HG03095 (cell line): ENCODE results near the gene GNLY.

Source experiments
- ATAC-seq: cut with Tn5 transposase; IDR thresholded peaks from one replicate; pipeline ENCODE4 v1.9.1; 2021; ENCODE audit warnings: moderate library complexity; ENCODE audit not compliant: unreplicated experiment

GNLY gene

DNA sequence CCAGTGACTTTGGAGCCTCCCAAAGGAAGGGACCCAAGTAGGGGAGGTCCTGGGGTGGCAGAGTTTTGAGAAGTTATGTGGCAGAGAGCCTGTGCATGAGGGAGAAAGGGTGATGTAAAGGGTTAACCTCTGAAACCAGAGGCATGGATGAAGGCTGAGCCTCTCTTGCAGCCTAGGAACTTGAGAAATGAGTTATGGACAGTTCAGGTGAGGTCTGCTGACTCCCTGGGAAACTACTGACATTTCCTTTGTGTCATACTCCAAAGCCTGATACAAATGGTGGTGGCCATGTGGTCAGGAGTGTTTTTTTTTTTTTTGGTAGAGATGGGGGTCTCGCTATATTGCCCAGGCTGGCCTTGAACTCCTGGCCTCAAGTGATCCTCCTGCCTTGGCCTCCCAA, 12.4 kb upstream of the GNLY start:
- no peak for ATAC-seq

DNA sequence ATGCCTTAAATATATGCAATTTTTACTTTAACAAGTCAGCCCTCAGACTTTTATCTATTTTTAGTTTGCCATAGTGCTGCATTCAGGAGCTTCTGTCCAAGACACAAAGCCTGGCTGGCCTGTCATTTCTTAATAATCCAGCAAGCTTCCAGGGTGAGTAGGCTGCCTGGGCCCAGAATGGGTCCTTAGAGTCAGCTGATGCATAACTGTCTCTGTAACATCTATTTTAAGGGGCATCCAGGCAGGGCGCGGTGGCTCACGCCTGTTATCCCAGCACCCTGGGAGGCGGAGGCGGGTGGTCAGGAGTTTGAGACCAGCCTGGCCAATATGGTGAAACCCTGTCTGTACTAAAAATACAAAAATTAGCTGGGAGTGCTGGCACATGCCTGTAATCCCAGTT, 11.8 kb upstream of the GNLY start:
- ATAC-seq = no peak

DNA sequence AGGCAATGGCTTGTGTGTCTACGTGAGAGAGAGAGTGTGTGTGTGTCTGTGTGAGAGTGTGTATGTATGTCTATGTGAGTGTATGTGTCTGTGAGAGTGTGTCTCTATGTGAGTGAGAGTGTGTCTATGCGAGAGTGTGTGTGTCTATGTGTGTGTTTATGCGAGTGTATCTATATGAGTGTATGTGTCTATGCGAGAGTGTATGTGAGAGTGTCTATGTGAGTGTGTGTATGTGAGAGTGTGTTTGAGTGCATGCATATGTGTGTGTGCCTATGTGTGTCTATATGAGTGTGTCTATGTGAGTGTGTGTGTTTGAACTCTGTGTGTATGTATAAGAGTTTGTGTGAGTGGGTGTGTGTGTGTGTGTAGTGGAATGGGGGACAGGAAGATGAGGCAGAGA, 9.8 kb upstream of the GNLY start:
- no peak for ATAC-seq

DNA sequence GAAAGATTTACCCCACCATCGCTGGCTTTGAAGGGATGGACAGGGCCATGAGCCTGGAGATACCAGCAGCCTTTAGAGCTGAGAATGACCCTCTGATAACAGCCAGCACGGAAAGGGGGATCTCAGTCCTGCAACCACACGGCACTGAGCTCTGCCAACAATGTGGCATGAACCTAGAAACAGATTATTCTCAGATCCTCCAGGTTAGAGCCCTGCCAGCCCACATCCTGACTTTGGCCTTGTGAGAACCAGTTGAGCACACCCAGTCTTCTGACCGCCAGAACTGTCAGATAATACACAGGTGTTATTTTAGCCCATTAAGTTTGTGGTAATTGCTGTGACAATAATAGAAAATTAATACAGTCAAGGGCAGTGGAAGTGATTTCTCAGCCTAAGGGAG, 9.4 kb upstream of the GNLY start:
- no peak for ATAC-seq

DNA sequence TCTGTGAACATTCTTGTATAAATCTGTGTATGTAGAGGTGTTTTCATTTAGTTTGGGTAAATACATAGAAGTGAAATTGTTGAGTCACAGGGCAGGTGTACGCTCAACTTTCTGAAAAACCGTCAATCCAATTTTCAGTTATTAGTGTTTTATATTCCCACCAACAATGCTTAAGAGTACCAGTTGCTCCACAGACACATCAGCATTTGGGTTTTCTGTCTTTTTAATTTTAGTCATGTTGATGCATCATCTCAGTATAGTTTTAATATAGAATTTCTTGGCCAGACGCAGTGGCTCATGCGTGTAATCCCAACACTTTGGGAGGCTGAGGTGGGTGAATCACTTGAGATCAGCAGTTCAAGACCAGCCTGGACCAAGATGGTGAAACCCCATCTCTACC, 3.2 kb upstream of the GNLY start:
- no peak for ATAC-seq

DNA sequence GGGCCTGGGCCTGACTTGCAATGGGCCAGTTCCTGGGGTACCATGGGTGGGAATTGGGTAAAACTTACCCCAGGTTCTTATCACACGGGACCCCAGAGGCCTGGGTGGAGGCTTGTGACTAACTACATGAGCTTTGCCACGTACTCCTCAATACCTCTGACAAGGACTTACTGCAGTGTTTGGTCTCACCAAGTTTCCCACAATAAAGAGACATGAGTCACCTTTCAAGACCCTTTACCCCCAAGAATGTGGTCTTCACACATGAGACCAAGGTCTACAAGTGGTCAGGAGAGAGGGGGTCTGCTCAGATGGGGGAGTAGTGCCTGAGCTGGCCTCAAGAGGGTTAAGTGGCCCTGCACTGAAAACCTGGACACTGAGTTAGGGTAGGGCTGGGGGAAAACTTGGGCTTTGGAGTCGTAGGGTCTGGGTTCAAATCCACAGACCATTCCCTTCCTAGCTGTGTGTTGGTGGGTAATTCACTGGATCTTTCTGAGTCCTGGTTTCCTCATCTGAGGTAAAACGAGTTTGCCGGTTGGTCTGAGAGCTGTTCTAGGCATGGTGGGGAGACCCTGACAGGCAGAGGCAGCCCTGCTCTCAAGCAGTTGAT, 2.0 kb upstream of the GNLY start:
- no peak for ATAC-seq

DNA sequence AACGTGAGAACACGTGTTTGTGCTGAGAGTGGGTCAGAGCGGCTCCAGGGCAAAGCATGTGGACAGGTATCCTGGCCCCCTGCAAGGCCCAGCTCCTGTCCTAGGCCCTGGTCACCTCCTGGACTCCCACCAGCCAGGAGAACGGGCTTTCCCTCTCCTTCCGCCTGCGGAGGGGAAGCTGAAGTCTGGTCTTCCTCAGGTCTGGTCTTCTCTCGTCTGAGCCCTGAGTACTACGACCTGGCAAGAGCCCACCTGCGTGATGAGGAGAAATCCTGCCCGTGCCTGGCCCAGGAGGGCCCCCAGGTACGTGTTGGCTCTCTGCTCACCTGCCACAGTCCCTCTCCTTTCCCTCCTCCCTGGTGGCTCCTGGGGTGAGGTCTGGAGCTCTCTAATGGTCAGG, 963 bp downstream of the GNLY start:
- no peak for ATAC-seq

DNA sequence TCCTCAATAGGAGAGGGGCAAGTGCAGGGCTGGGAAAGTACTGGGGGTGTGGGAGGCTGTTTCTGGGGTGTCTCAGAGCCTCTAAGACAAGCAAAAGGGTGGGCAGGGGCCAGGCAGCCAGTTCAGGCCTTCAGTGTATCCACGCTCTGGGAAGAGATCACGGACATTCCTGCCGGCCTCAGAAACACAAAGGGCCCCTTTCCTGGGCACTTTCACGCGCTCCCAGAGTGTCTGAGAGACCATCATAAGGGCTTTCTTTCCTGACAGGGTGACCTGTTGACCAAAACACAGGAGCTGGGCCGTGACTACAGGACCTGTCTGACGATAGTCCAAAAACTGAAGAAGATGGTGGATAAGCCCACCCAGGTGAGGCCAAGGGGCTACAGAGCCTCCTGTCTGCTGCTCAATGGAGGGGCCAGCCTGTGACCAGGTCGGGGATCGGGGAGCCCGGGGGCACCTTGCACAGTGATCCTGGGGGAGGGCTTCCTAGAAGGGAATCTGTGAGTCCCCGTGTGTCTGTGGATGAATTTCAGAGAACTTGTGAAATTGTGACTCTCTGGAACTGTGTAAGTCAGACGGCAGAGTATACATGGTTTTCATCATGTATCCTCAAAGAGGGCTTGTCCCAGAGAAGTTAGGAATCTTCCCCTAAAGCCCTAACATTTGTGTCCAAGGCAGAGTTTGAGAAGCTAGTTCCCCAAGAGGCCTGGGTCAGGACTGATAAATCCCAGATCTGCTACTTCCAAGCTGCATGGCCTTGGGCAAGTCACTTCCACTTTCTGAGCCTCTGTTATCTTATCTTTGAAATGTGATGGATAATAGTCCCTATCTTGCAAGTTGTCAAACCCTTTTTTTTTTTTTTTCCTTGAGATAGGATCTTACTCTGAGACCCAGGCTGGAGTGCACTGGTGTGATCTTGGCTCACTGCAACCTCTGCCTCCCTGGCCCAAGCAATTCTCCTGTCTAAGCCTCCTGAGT, 1.8 kb downstream of the GNLY start:
- no peak for ATAC-seq

DNA sequence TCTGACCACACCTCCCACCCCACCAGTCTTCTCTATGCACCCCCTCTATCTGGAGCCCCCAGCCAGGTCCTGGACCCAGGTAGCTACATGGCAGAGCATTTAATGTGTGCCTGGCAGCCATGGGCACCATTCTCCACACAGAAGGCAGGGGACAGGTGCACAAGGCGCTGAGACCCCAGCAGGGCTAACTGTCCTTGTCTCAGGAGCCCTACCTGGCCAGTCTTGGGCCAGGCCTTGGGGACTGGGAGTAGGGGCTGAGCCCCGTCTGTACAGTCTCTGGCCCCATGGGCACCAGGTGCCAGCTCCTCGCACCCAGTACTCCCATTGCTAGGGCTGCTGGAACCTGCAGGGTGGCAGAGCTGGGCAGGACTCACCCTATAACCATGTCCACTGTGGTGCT, 2.9 kb downstream of the GNLY start:
- no peak for ATAC-seq

DNA sequence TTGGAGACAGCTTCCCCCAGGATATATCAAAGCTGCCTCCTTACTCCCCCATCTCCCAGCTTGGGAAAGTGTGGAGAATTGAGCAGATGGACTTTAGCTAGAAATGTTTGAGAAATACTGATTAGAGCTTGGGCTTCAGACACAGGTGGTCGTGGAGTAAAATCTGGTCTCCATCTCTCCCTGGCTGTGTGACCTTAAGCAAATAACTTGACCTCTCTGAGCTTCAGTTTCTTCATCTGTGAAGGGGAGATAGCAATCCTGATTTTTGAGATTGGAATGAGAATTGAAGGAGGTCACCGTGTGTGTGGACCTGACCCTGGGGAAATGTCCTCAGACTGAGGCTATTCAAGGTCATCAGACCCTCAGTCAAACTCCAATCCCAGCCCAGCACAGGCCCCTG, 3.6 kb downstream of the GNLY start:
- ATAC-seq = no peak

DNA sequence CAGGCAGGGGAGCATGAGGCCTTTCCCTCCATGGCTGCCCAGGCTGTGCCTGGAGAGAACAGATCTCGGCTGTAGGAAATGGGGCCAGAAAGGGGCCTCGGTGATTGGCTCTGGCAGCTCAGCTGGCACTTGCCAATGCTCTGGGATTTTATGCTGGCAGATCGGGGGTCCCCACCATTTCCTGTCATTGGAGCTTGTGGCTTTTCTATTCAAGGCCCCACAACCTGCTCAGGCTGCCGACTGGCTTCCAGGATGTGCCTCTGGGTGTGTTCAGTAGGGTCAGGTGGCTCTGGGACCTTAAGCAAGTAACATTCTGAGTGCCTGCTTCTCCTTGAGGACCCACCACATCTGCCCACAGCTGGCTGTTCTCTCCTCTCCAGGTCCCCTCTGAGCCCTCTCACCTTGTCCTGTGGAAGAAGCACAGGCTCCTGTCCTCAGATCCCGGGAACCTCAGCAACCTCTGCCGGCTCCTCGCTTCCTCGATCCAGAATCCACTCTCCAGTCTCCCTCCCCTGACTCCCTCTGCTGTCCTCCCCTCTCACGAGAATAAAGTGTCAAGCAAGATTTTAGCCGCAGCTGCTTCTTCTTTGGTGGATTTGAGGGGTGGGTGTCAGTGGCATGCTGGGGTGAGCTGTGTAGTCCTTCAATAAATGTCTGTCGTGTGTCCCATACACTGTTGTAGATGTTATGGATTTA, 4.2 kb downstream of the GNLY start:
- ATAC-seq = no peak

GRCh38 chr2:85698880-85699254, 4.7 kb downstream of the GNLY start:
- ATAC-seq = no peak

DNA sequence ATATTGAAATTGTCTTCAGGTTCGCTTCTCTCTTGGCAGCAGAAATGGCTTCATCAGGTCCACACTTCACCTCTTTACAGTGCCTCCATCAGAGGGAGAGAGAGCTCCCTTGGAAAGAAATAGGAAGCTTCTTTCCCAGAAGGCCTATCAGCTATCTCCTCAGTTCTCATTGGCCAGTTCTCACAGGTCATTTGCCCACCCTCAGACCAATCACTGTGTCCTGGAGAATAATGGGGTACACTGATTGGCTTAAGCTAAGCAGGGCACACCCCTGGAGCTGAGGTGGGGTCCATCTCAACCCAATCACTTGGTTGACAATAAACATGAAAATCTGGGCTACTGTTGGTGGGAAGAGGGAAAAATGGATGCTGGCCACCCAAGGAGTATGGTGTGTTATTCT, 5.2 kb downstream of the GNLY start:
- no peak for ATAC-seq

- no peak for ATAC-seq
Observed at GRCh38 chr2:85702172-85702571, 8.0 kb downstream of the GNLY start.

DNA sequence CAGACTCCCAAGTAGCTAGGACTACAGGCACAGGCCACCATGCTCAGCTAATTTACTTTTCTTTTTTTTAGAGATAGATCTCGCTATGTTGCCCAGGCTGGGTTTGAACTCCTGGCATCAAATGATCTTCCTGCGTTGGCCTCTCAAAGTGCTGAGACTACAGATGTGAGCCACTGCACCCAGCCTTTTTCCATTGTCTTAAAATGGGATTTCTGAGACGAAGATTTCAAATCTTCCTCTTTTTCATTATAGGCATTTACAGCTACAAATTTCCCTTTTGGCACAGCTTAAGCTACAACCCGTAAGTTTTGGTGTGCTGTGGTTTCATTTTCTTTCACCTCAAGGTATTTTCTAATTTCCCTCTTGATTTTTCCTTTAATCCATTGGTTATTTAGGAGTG, 8.6 kb downstream of the GNLY start:
- ATAC-seq = no peak

- no peak for ATAC-seq
Observed at GRCh38 chr2:85703329-85703728, 9.2 kb downstream of the GNLY start.

DNA sequence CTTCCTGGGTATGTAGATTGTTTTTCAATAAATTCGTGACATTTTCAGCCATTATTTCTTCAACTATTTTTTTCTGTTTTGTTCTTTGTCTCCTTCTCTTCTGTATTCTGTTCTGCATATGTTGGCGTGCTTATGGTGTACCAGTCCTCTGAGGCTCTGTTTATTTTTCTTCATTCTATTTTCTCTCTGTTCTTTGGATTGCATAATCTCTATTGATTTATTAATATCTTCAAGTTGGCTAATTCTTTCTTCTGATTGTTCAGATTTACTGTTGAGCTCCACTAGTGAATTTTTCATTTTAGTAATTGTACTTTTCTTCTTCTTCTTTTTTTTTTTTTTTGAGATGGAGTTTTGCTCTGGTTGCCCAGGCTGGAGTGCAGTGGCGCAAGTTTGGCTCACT, 9.9 kb downstream of the GNLY start:
- no peak for ATAC-seq

DNA sequence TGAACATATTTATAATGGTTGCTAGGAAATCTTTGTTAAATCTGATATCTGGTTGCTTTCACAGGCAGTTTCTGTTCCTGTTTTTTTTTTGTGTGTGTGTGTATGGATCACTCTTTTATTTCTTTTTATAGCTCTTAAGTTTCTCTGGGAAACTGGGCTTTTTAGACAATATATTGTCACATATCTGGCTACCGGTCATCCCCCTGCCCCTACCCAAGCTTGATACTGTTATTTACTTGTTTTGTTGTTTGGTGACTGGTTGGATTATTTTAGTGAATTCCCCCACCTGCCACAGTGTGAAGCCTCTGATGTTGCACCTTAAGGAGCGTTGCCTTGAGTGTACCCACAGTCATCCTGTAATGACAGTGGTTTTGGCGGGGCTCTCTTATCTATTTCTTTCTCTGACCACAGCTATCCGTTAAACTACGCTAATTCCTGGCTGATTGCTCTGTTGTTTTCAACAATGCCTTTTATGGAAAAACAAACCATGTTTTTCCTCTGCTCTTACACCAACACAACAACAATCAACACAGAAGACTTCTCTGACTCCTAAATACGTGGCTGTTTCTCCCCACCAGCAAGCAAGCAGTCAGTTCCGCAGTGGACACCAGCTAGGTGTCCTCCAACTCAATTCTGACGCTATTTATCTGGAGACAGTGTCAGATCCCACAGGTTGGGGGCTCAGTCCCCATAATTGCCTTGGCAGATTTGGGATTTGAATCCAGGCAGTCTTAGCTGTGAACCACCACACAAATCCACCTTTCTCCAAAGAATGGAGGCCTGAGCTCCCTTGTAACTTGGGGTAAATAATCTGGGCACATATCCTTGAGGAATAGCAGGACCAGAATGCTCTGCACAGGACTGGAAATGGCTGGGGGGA, 10.9 kb downstream of the GNLY start:
- peak; percentile 58 for ATAC-seq

DNA sequence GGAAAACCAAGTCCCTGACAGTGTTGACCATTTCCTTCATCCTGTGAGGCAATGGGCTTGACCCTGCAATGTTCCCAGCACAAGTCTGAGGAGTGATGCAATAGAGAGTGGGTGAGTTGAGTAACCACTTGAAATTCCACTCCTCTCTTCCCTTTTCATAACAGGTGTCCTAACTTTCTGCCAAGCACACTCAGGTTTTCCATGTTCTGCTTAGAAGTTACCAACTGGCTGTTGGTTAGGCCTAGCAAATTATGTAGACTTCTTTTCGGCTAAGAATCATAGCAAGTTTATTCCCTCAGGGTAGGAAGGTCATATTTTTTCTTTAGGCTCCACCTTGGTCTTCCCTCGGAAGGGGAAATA, 11.5 kb downstream of the GNLY start:
- ATAC-seq = no peak

DNA sequence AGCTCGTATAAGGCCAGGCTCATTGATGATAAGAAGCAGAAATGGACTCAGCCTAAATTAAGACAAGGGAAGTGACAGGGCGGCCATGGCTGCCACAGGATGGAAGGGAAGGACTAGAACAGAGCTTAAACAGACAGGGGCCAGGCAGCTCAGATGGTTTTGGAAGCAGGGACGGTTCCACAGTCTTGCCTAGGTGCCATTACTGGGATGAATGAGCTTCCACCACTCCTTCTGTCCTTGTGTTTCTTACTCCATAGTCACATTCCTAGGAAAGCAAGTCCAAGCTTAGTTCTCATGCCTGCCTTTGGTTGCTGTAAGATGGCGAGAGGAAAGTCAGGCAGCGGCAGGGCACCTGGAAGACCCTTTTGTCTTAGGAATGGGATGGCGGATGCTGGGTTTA, 11.9 kb downstream of the GNLY start:
- ATAC-seq = no peak
